ENCODE data around the gene YEATS2. TPM values are rescaled to one million over a fixed set of nuclear protein-coding genes. Genes with fewer than 3 reads are reported as not detected.

YEATS2 gene
- polyA plus RNA-seq, 1 experiment, result 35.5 TPM

DNA sequence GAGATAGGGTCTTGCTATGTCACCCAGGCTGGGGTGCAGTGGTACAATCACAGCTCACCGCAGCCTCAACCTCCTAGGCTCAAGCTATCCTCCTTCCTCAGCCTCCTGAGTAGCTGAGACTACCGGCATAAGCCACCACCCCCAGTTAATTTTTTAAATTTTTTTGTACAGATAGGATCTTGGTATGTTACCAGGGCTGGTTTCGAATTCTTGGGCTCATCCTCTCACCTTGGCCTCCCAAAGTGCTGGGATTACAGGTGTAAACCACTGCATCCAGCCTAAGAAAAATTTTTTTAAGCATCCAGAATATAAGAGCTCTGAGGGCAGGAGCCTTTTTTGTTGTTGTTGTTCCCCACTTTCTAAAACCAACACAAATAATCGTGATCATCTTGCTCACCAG is 142.2 kb downstream of the YEATS2 start:
- Histone ChIP-seq H3K4me3 (ENCODE audit: low read depth, low read length) (no peak overlapping the region), H3K27me3 (ENCODE audit: control insufficient read depth, insufficient read depth, low read length) (no peaks in the 10 kb centered on the region), H3K36me3 (ENCODE audit: control insufficient read depth, insufficient read depth, low read length) (peaks cover 4% of the 10 kb centered on the region)
- CTCF ChIA-PET, result interaction anchor here (1.7 kb wide), 1 partner anchor 14 kb away, joined by 3 read pairs; no protein-coding TSS in a partner anchor
- TF ChIP-seq, protein P1, sequence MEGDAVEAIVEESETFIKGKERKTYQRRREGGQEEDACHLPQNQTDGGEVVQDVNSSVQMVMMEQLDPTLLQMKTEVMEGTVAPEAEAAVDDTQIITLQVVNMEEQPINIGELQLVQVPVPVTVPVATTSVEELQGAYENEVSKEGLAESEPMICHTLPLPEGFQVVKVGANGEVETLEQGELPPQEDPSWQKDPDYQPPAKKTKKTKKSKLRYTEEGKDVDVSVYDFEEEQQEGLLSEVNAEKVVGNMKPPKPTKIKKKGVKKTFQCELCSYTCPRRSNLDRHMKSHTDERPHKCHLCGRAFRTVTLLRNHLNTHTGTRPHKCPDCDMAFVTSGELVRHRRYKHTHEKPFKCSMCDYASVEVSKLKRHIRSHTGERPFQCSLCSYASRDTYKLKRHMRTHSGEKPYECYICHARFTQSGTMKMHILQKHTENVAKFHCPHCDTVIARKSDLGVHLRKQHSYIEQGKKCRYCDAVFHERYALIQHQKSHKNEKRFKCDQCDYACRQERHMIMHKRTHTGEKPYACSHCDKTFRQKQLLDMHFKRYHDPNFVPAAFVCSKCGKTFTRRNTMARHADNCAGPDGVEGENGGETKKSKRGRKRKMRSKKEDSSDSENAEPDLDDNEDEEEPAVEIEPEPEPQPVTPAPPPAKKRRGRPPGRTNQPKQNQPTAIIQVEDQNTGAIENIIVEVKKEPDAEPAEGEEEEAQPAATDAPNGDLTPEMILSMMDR (IDR thresholded peaks at IDR 0.05; ENCODE audit: insufficient read depth, low read depth, low read length), result no peak
- POLR2A ChIA-PET, result no interaction called here
- no peak for DNase-seq (ENCODE audit: low read depth)

GRCh38 chr3:183844606-183845005 is 147.0 kb downstream of the YEATS2 start:
- peak; percentile 44 for DNase-seq (ENCODE audit: low read depth)
- ChIA-PET CTCF (interaction anchor here (0.8 to 1.1 kb wide), 2 partner anchors 10 to 40 kb away, joined by 4 read pairs; partner anchors contain the start of gene PARL), POLR2A (no interaction called here)
- peaks cover 7% of the 10 kb centered on the region for H3K36me3 ChIP-seq (ENCODE audit: control insufficient read depth, insufficient read depth, low read length)
- no peaks in the 10 kb centered on the region for H3K27me3 ChIP-seq (ENCODE audit: control insufficient read depth, insufficient read depth, low read length)
- no peak overlapping the region for H3K4me3 ChIP-seq (ENCODE audit: low read depth, low read length)
- TF ChIP-seq, protein P1 (IDR thresholded peaks at IDR 0.05; ENCODE audit: insufficient read depth, low read depth, low read length), result no peak

DNA sequence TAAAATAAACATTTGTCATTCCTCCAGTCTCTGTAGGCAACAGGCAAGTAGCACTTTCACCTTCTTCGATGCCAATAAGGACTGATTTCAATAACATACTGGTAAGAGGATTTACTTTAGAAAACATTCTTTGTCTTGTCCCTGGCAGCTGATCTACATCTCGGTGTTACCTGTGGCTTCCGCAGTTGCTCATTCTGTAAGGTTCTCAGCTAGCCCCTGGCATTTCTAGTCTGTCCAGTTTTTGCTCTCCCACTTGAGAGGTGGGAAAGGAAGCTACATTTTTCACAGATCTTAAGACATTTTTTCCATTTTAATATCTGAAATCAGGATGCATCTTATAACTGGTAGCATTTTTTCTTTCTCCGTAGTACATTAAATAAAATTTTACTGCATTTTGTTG is 147.5 kb downstream of the YEATS2 start:
- Histone ChIP-seq H3K27me3 (ENCODE audit: control insufficient read depth, insufficient read depth, low read length) (no peaks in the 10 kb centered on the region), H3K4me3 (ENCODE audit: low read depth, low read length) (no peak overlapping the region), H3K36me3 (ENCODE audit: control insufficient read depth, insufficient read depth, low read length) (peaks cover 7% of the 10 kb centered on the region)
- ChIA-PET CTCF (interaction anchor here (1.1 kb wide), 1 partner anchor 39 kb away, joined by 4 read pairs; the partner anchor contains the start of gene PARL), POLR2A (no interaction called here)
- no peak for DNase-seq (ENCODE audit: low read depth)
- TF ChIP-seq, protein P1 (IDR thresholded peaks at IDR 0.05; ENCODE audit: insufficient read depth, low read depth, low read length), result no peak

GRCh38 chr3:183845608-183846288 is 148.2 kb downstream of the YEATS2 start:
- Histone ChIP-seq H3K36me3 (ENCODE audit: control insufficient read depth, insufficient read depth, low read length) (peaks cover 7% of the 10 kb centered on the region), H3K27me3 (ENCODE audit: control insufficient read depth, insufficient read depth, low read length) (no peaks in the 10 kb centered on the region), H3K4me3 (ENCODE audit: low read depth, low read length) (no peak overlapping the region)
- CTCF ChIA-PET, result no interaction called here
- POLR2A ChIA-PET, result no interaction called here
- TF ChIP-seq, protein P1 (IDR thresholded peaks at IDR 0.05; ENCODE audit: insufficient read depth, low read depth, low read length), result no peak
- no peak for DNase-seq (ENCODE audit: low read depth)

- TF ChIP-seq, protein P1 (IDR thresholded peaks at IDR 0.05; ENCODE audit: insufficient read depth, low read depth, low read length), result no peak
- no peak overlapping the region for H3K4me3 ChIP-seq (ENCODE audit: low read depth, low read length)
- CTCF ChIA-PET, result no interaction called here
- DNase-seq (ENCODE audit: low read depth), result no peak
- POLR2A ChIA-PET, result no interaction called here
- peaks cover 2% of the 10 kb centered on the region for H3K36me3 ChIP-seq (ENCODE audit: control insufficient read depth, insufficient read depth, low read length)
- no peaks in the 10 kb centered on the region for H3K27me3 ChIP-seq (ENCODE audit: control insufficient read depth, insufficient read depth, low read length)
These were observed 156.9 kb downstream of the YEATS2 start for GRCh38 chr3:183854318-183855035.

Data from BJ (cell line).